Astrocyte (in vitro differentiated cells and primary cell): Measurements from ENCODE around the gene PI4KA. TPM values are rescaled to one million over a fixed set of nuclear protein-coding genes. Genes with fewer than 3 reads are reported as not detected.

Experiments used
- DNase-seq: peaks from one replicate; pipeline ENCODE4 v3.0.0-alpha.2; 2010; ENCODE audit warnings: low read depth
- FAIRE-seq: peaks from 2 replicates; lab custom pipeline; 2011; peaks lifted over from hg19 to GRCh38; lab: Jason Lieb, UNC
- H2AFZ ChIP-seq: 2 replicates; pipeline ENCODE4 v1.6.0; 2012; ENCODE audit warnings: low read depth, low read length, inconsistent platforms
- H3K27ac ChIP-seq: 2 replicates; pipeline ENCODE4 v1.5.1; 2011; ENCODE audit warnings: low read depth, low read length, inconsistent platforms
- H3K27me3 ChIP-seq: 2 replicates; pipeline ENCODE4 v1.6.0; 2011; ENCODE audit warnings: low read length, inconsistent platforms; ENCODE audit not compliant: insufficient read depth
- H3K36me3 ChIP-seq: 2 replicates; pipeline ENCODE4 v1.5.1; 2011; ENCODE audit warnings: low read length, inconsistent platforms; ENCODE audit not compliant: insufficient read depth
- H3K4me1 ChIP-seq: 2 replicates; pipeline ENCODE4 v1.5.1; 2011; ENCODE audit warnings: low read length, inconsistent platforms; ENCODE audit not compliant: insufficient read depth
- H3K4me2 ChIP-seq: 2 replicates; pipeline ENCODE4 v1.6.0; 2012; ENCODE audit warnings: low read length, inconsistent platforms
- H3K4me3 ChIP-seq: 2 replicates; pipeline ENCODE4 v1.5.1; 2011; ENCODE audit warnings: low read depth, mild to moderate bottlenecking, low read length, inconsistent platforms; ENCODE audit not compliant: insufficient read depth
- H3K79me2 ChIP-seq: 2 replicates; pipeline ENCODE4 v1.6.0; 2012; ENCODE audit warnings: mild to moderate bottlenecking, low read length, inconsistent platforms; ENCODE audit not compliant: insufficient read depth
- H3K9ac ChIP-seq: 2 replicates; pipeline ENCODE4 v1.6.0; 2012; ENCODE audit warnings: mild to moderate bottlenecking, low read length, inconsistent platforms
- H3K9me3 ChIP-seq: 2 replicates; pipeline ENCODE4 v1.5.1; 2012; ENCODE audit warnings: low read depth, mild to moderate bottlenecking, low read length, inconsistent platforms; ENCODE audit not compliant: insufficient read depth
- H4K20me1 ChIP-seq: 2 replicates; pipeline ENCODE4 v1.6.0; 2012; ENCODE audit warnings: low read length, inconsistent platforms; ENCODE audit not compliant: insufficient read depth
- H3K27ac Mint-ChIP-seq: one replicate; pipeline ENCODE4 v1.8.0; 2021; ENCODE audit warnings: mild to moderate bottlenecking, mixed read lengths; ENCODE audit not compliant: unreplicated experiment
- H3K27me3 Mint-ChIP-seq: one replicate; pipeline ENCODE4 v1.8.0; 2021; ENCODE audit warnings: low read depth, mixed read lengths; ENCODE audit not compliant: unreplicated experiment
- H3K36me3 Mint-ChIP-seq: one replicate; pipeline ENCODE4 v1.8.0; 2021; ENCODE audit warnings: low read depth, mixed read lengths; ENCODE audit not compliant: unreplicated experiment
- H3K4me1 Mint-ChIP-seq: one replicate; pipeline ENCODE4 v1.8.0; 2021; ENCODE audit warnings: low read depth, mixed read lengths; ENCODE audit not compliant: unreplicated experiment
- H3K4me3 Mint-ChIP-seq: one replicate; pipeline ENCODE4 v1.8.0; 2021; ENCODE audit warnings: mild to moderate bottlenecking, moderate library complexity, mixed read lengths; ENCODE audit not compliant: unreplicated experiment
- H3K9me3 Mint-ChIP-seq: one replicate; pipeline ENCODE4 v1.8.0; 2021; ENCODE audit warnings: mild to moderate bottlenecking, mixed read lengths; ENCODE audit not compliant: unreplicated experiment
- CTCF ChIP-seq: IDR thresholded peaks from 2 replicates; pipeline ENCODE4 v1.5.1; 2011; ENCODE audit warnings: low read depth, mild to moderate bottlenecking, inconsistent platforms, low read length, moderate library complexity; ENCODE audit not compliant: insufficient read depth
- EZH2 ChIP-seq: IDR thresholded peaks from 2 replicates; pipeline ENCODE4 v1.6.1; 2012; ENCODE audit warnings: mild to moderate bottlenecking, low read length, inconsistent platforms; ENCODE audit not compliant: insufficient read depth
- total RNA-seq: library from RNA; stranded (reverse); gene quantifications from 2 replicates; pipeline ENCODE4 v1.2.1, GENCODE V29; 2021

Gene PI4KA
- total RNA-seq, 1 donor from 2014 or later = 35.9 TPM

- Histone ChIP-seq H2AFZ (no peak overlapping the region), H3K36me3 (peaks cover 18% of the 10 kb centered on the region), H3K4me2 (no peak overlapping the region), H3K9ac (no peak overlapping the region), H3K9me3 (no peaks in the 10 kb centered on the region), H3K27me3 (no peaks in the 10 kb centered on the region), H3K27ac (no peak overlapping the region), H3K4me1 (peaks cover 3% of the 10 kb centered on the region), H4K20me1 (no peaks in the 10 kb centered on the region), H3K79me2 (no peaks in the 10 kb centered on the region), H3K4me3 (no peak overlapping the region)
- Mint-ChIP-seq H3K9me3 (peaks cover 2% of the 10 kb centered on the region), H3K4me1 (peaks cover 5% of the 10 kb centered on the region), H3K27ac (no peak overlapping the region), H3K4me3 (no peak overlapping the region), H3K36me3 (peaks cover 19% of the 10 kb centered on the region), H3K27me3 (no peaks in the 10 kb centered on the region)
- TF ChIP-seq CTCF (no peak), EZH2 (no peak)
- DNase-seq = no peak
- FAIRE-seq = no peak
Observed at GRCh38 chr22:20766530-20766929, 92.1 kb downstream of the PI4KA start.

GRCh38 chr22:20765938-20766337 lies 92.7 kb downstream of the PI4KA start:
- Mint-ChIP-seq H3K4me3 (no peak overlapping the region), H3K4me1 (peaks cover 10% of the 10 kb centered on the region), H3K36me3 (peaks cover 21% of the 10 kb centered on the region), H3K27ac (no peak overlapping the region), H3K9me3 (peaks cover 2% of the 10 kb centered on the region), H3K27me3 (no peaks in the 10 kb centered on the region)
- H3K4me2 ChIP-seq = no peak overlapping the region
- no peak overlapping the region for H3K4me3 ChIP-seq
- H3K4me1 ChIP-seq = peaks cover 4% of the 10 kb centered on the region
- no peaks in the 10 kb centered on the region for H3K27me3 ChIP-seq
- no peaks in the 10 kb centered on the region for H3K9me3 ChIP-seq
- FAIRE-seq = no peak
- peaks cover 18% of the 10 kb centered on the region for H3K36me3 ChIP-seq
- no peaks in the 10 kb centered on the region for H3K79me2 ChIP-seq
- H3K9ac ChIP-seq = no peak overlapping the region
- no peak overlapping the region for H3K27ac ChIP-seq
- TF ChIP-seq EZH2 = no peak
- TF ChIP-seq CTCF = no peak
- no peak overlapping the region for H2AFZ ChIP-seq
- DNase-seq = no peak
- H4K20me1 ChIP-seq = no peaks in the 10 kb centered on the region

GRCh38 chr22:20764729-20765128 lies 93.9 kb downstream of the PI4KA start:
- Histone ChIP-seq H3K4me2 (no peak overlapping the region), H3K4me3 (no peak overlapping the region), H3K27ac (no peak overlapping the region), H3K79me2 (no peaks in the 10 kb centered on the region), H4K20me1 (no peaks in the 10 kb centered on the region), H3K9ac (no peak overlapping the region), H3K4me1 (peaks cover 4% of the 10 kb centered on the region), H3K9me3 (no peaks in the 10 kb centered on the region), H3K27me3 (no peaks in the 10 kb centered on the region), H3K36me3 (peaks cover 22% of the 10 kb centered on the region), H2AFZ (no peak overlapping the region)
- no peak for DNase-seq
- Mint-ChIP-seq H3K27me3 (no peaks in the 10 kb centered on the region), H3K4me1 (peaks cover 10% of the 10 kb centered on the region), H3K9me3 (peaks cover 2% of the 10 kb centered on the region), H3K27ac (no peak overlapping the region), H3K4me3 (no peak overlapping the region), H3K36me3 (peaks cover 24% of the 10 kb centered on the region)
- no peak for FAIRE-seq
- no peak for TF ChIP-seq EZH2
- no peak for TF ChIP-seq CTCF
